Inflammatory macrophage (primary cell): ENCODE results near the gene SLC9A8.
A peak's percentile ranks its signal among the peaks of the same experiment; 100 is the strongest.
"Not testable (repeated sequence)": the region's sequence is repeated elsewhere in the genome, so short reads cannot be mapped to it uniquely, and the experiment has no call there.

ENCODE experiments used
- DNase-seq, 2 donors: peaks; one replicate each; pipeline ENCODE4 v3.0.0-alpha.2; 2020 to 2022
- total RNA-seq, 18 experiments: gene quantifications; one replicate each; lab custom pipeline; 2026; ENCODE audit warnings: mixed read lengths in 6 of 18, inconsistent platforms in 2 of 18; lab: John Stamatoyannopoulos, UW

SLC9A8 gene, protein sequence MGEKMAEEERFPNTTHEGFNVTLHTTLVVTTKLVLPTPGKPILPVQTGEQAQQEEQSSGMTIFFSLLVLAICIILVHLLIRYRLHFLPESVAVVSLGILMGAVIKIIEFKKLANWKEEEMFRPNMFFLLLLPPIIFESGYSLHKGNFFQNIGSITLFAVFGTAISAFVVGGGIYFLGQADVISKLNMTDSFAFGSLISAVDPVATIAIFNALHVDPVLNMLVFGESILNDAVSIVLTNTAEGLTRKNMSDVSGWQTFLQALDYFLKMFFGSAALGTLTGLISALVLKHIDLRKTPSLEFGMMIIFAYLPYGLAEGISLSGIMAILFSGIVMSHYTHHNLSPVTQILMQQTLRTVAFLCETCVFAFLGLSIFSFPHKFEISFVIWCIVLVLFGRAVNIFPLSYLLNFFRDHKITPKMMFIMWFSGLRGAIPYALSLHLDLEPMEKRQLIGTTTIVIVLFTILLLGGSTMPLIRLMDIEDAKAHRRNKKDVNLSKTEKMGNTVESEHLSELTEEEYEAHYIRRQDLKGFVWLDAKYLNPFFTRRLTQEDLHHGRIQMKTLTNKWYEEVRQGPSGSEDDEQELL
- 12.9 to 31.6 (median 23.4) reads per million in 18 experiments for total RNA-seq

DNA sequence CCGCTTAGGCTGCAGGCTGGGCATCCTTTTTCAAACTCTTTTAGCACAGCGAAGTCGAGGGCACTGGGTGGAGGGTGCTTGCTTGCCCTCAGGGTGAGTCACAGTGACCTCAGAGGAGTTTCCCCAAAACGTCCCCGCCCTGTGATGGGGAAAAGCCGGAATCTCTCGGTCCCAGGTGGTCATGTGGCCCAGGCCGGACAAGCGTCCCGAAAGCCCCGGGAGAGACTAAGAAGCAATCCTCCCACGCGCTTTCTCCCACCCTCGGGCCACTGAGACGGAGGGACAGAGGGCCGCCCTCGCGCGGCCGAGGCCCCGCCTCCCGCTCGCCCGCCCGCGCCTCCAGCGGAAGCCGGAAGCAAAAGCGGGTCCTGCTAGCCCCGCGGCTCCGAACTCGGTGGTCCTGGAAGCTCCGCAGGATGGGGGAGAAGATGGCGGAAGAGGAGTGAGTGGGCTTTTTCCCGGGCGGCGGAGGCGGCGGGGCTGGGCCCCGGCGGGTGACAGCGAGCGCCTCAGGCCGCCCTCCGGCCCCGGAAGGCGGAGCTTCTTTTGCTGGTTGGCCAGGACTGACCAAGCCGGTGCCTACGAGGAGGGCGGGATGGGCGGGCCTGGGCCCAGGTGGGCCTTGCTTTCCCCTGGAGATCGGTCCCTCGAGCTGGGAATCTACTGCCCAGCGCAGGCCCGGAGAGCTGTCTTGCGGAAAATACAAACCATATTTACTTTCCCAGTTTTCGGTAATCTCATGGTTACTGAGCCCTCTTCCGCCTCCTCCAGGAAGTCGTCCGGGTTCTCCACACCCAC, at the start of gene SLC9A8:
Gene SLC9A8, plus strand, starts transcription at position 322 of the 798 bp plus-strand sequence. Its CDS starts 95 bp downstream, at position 417.
- DNase-seq, result peak; percentile 97 to 99

DNA sequence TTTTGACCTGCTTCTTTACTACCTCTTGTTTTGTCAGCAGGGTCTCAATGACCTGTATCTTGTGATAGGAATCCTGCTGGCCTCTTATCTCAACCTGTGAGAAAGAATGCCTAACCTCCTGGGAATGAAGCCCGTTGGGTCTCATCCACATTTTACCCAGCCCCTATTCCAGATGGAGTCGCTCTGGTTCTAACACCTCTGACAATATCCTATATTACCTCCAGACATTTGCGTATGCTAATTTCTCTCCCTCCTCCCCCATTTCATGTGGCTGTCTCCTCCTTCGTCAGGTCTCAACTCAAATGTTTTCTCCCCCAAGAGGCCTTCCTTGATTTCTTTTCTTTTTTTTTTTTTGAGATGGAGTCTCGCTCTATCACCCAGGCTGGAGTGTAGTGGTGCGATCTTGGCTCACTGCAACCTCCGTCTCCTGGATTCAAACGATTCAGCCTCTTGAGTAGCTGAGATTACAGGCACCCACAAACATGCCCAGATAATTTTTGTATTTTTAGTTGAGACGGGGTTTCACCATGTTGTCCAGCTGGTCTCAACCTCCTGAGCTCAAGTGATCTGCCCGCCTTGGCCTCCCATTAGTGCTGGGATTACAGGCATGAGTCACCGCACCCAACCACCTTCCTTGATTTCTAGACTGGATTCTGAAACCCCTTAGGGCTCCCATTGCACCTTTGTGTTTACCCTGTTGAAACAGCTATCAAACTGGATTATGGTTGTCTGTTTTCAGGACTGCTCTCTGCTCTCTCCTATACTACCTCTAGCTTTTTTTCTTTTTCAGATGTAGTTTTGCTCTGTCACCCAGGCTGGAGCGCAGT, 49.5 kb upstream of the SLC9A8 start:
- no peak for DNase-seq

DNA sequence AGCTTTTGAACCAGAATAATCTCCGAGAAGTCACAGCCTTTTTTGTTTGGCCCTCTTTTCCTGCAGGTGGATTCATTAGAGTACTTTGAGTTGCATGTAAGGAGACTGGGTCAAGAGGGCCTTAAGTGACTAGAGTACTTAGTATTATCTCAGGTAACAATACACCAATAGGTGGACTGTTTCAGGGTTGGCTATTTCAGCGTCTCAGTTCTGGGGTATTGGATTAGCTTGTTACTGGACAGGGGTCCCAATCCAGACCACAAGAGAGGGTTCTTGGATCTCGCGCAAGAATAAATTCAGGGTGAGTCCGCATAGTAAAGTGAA, 47.3 kb upstream of the SLC9A8 start:
- DNase-seq, result no peak

DNA sequence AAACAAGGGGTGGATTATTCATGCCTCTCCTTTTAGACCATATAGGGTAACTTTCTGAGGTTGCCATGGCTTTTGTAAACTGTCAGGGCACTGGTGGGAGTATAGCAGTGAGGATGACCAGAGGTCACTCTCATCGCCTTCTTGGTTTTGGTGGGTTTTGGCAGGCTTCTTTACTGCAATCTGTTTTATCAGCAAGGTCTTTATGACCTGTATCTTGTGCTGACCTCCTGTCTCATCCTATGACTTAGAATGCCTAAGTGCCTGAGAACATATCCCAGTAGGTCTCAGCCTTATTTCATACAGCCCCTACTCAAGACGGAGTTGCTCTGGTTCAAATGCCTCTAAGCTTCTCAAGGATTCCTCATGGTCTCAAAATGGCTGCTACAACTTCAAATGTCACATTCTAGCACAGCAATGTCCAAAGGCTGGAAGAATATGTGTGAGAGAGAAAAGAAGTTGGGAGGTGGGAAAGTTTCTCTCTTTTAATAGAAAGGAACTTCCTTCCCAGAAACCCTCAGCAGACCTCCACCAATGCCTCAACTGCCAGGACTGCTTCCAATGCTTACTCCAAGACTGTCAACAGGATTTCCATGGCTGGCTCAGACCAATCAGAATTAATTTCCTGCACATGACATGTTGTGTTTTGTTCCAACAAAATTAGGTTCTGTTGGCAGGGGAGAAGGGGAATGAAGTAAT, 46.6 kb upstream of the SLC9A8 start:
- DNase-seq, result no peak

DNA sequence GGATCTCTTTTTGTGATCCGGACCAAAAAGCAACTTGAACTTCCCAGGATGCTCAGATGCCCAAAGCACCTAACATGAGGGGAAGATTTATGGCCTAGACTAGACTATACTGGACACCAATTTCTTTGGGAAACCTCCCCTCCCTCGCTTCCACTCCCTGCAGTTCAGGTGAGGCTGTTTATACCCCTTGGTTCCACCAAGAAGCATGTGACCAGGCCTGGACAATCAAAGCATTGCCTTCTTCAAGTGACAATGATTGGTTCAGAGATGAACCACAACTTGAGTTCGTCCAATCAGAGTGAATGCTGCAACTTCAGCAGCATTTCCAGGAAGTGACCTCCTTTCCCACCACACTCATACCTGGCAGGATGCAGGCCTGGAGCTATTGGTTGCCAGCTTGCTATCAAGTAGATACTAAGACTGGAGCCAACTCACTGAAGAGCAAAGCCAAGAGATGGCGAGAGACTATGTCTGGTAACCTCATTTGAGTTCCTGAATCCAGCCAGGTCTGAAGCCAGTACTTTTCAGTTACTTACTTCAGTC, 45.6 kb upstream of the SLC9A8 start:
- DNase-seq, result no peak

DNA sequence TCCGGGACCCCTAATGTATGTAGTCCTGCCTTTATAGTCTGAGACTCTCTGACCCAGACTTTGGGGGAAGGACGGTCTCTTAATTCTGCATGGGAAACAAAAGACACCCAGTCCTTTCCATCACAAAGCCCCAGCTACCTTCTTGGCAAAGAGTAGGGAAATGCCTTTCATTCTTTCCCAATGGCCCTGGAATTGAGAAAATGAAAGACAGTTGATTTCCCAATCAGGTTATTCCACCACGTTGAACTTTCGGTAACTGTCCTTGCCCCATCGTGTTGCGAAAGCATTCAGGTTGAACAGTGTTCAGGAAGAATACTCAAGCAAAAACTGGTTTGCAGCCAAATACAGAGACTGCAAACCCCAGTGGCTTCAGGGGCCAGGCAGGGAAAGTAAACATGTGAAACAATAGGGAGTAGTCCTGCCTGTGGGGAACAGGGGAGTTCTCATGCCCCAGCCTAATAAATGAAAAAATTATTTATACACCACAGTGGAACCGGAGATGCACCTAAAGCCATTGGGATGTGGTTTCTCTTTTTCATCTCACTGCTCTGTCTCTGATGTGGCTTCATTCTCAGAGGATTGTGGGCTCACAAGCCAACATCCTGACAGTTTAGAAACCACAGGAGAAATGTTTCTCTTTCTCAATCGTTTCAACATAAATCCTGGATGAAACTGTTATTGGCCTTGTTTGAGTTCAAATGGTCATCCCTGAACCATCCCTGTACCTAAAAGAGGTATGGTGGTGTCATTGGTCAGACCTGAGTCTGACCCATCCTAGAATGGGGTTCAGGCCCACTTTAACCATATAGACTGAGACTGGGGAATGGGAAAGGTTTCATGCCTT, 44.2 kb upstream of the SLC9A8 start:
- peak; percentile 75 to 88 for DNase-seq

DNA sequence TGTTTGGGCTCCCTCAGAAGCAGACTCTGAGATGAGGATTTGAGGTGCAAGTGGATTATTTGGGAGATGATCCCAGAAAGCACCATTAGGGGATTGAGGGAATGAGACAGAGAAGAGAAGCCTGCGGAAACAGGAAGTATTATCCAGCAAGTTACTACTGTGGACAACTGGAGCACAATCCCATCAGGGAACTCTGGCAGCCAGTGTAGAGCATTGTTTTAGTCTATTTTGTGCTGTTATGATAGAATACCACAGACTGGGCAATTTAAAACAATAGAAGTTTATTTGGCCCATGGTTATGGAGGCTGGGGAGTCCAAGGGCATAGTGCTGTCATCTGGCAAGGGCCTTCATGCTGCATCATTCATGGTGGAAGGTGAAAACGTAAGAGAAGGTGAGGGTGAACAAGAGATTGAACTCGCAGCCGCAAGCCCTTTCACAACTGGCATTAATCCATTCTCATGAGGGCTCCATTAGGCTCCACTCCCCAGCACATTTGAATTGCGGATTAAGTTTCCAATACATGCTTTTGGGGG, 43.5 kb upstream of the SLC9A8 start:
- DNase-seq, result no peak

DNA sequence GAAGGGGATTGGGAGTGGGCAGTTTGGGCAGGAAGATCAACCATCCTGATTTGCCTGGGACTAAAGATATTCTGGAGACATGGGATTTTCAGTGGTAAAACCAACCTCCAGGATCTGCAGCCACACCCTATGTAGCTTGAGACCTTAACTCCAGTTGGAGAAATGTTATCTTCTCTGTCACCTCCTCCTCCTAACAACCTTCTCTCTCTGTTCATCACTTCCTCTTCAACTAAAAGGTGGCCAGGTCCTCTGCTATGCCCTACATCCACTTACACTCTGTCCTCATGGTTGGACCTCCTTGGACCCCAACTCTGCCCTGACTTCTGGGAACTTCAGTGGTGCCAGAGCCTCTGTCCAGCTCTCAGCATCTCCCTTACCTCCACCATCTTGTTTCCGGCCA, 42.0 kb upstream of the SLC9A8 start:
- DNase-seq, result no peak

DNA sequence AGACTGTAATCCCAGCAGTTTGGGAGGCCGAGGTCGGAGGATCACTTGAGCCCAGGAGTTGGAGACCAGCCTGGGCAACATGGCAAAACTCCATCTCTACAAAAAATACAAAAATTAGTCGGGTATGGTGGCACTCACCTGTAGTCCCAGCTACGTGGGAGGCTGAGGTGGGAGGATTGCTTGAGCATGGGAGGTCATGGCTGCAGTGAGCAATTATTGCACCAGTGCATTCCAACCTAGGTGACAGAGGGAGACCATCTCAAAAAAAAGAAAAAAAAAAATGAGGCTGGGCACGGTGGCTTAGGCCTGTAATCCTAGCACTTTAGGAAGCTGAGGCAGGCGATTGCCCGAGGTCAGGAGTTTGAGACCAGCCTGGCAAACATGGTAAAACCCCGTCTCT, 38.4 kb upstream of the SLC9A8 start:
- not testable (repeated sequence) for DNase-seq

DNA sequence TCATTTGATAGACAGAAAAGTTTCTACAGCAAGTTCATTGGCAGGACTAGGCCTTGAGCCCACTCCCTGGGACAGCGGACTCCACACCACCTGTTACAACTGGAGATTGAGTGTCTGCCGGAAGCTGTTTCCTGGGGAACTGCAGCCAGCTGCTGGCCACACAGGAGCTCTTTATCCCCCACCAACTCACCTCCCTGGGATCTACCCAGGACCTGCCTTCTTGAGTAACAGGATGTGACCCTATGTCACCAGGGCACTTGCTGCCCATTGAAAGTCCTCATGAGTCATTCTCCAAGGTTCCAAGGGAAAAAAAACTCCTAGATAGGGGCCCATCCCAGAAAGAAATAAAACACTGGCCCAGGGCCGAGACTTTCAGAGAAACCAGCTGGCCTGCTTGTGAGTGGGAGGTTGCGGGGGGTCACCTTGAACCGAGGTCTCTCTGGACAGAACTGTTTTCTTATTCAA, 37.4 kb upstream of the SLC9A8 start:
- peak; percentile 36 to 55 for DNase-seq

DNA sequence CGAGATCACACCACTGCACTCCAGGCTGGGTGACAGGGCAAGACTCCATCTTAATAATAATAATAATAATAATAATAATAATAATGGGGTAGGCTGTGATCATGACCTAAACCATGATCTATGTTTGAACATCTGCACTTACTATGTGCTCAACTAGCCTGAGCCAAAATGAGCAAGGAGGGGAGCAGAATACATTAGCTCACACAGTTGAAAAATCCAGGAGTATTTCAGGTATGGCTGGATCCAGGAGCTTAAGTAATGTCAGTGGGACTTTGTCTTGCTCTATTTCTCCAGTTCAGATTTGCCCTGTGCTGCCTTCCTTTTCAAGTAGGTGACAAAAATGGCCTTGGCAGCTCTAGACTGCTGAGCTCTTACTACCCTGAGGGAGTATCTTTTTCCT, 32.7 kb upstream of the SLC9A8 start:
- DNase-seq, result no peak

DNA sequence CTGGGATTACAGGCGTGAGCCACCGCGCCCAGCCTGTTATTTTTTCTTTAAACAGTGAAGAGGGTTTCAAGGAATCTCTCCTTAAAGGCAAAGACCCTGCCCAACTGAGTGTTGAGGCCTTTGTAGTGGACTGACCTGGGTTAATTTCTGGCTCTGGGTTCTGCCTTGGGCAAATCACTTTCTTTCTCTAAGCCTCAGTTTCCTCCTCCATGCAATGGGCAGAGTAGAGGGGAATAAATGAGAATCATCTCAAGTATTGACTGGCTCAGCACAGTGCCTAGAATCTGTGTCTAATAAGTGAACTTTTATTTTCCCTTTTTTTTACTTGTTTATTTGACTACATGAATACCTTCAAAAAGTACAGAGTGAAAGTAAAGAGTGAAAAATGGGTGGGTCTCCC, 31.0 kb upstream of the SLC9A8 start:
- no peak for DNase-seq

DNA sequence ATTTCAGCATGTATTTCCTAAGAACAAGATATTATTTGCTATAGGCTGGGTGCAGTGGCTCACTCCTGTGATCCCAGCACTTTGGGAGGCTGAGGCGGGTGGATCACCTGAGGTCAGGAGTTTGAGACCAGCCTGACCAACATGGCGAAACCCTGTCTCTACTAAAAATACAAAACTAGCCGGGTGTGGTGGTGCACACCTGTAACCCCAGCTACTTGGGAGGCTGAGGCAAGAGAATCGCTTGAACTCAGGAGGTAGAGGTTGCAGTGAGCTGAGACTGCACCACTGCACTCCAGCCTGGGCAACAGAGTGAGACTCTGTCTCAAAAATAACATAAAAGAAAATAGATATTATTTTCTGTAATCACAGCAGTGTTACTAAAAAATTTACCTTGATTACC, 30.2 kb upstream of the SLC9A8 start:
- DNase-seq, result not testable (repeated sequence)

DNA sequence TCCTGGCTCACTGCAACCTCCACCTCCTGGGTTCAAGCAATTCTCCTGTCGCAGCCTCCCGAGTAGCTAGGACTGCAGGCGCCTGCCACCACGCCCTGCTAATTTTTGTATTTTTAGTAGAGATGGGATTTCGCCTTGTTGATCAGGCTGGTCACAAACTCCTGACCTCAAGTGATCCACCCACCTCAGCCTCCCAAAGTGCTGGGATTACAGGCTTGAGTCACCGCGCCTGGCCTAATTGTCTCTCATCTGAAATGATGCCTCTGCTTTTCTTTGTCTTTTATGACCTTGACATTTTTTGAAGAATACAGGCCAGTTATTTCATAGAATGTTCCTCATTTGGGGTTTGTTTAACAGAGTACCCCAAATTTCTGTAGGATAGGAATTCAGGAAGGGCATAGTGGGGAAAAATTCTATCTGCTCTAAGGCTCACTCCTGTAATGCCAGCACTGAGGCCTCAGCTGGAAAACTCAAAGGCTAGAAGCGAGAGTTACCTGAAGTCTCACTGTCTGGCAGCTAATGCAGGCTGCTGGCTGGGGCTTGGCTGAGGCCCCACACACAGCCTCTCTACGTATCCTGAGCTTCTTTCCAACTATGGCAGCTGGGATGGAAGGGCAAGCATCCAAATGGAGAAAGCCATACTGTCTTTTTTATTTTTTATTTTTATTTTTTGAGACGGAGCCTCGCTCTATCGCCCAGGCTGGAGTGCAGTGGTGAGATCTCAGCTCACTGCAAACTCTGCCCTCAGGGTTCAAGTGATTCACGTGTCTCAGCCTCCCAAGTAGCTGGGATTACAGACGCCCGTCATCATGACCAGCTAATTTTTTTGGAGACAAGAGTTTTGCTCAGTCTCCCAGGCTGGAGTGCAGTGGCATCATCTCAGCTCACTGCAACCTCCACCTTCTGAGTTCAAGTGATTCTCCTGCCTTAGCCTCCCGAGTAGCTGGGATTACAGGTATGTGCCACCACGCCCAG, 29.3 kb upstream of the SLC9A8 start:
- DNase-seq, result peak in 1 of 2 donors; percentile 23

DNA sequence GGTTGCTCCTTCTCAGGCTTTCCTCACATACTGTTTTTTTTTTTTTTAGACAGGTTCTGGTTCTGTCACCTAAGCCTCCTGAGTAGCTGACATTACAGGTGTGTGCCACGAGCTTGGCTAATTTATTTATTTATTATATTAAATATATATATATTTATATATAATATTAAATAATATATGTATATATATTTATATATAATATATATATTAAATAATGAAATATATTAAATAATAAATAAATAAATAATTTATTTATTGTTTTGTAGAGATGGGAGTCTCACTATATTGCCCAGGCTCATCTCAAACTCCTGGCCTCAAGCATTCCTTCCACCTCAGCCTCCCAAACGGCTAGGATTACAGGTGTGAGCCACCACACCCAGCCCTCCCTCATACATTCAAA, 28.3 kb upstream of the SLC9A8 start:
- DNase-seq, result no peak

DNA sequence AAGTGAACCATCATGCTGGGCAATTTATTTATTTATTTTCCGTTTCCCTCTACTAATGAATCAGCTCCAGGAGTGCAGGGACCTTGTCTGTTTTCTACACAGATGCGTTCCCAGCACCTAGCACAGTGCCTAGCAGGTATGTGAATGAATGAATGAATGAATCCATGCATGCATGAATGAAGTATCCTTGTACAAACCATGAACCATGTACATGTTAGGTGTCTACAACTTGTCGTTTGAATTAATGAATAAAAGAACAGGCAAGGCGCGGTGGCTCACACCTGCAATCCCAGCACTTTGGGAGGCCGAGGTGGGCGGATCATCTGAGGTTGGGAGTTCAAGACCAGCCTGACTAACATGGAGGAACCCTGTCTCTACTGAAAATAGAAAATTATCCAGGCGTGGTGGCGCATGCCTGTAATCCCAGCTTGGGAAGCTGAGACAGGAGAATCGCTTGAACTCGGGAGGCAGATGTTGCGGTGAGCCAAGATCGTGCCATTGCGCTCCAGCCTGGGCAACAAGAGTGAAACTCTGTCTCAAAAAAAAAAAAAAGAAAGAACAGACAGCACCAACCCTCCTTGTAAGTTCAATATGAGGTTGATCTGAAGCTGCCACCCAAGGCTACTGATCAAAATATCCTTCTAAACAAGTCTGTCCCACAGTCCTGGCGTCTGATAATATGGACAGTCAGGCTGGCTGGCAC, 27.3 kb upstream of the SLC9A8 start:
- DNase-seq, result no peak

DNA sequence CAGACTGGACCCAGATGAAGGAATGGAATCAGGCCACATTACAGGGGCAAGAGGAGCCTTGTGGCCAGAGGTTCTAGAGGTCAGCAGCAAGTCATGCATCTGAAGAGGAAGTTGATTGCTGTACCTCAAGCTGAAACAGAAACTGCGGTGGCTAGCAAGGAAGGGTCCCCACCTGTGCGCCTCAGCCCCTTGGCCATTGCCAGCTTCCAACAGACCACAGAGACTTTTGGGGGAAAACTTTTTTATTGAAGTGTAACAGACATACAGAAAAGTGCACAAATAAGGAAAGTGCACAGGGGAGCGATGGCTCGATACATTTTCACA, 26.8 kb upstream of the SLC9A8 start:
- peak; percentile 36 to 66 for DNase-seq

DNA sequence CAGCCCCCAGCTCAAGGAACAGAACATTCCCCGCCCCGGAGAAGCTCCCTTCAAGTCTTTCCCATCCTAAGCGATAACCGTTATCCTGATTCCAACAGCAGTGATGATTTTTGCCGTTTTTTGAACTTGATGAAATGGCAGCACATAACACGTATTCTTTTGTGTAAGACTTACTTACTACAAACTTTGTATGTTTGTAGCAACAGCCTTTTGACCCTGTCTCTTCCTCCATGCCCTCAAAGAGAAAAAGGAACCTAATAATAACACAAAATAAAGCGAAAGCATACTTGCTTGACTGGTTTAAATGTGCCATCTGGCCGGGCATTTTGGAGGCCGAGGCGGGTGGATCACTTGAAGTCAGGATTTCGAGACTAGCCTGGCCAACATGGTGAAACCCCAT, 26.4 kb upstream of the SLC9A8 start:
- DNase-seq, result peak; percentile 31 to 52
